Measurements from ENCODE around the gene WFDC2. TPM values are rescaled to one million over a fixed set of nuclear protein-coding genes. Genes with fewer than 3 reads are reported as not detected.
"Not testable (repeated sequence)": the region's sequence is repeated elsewhere in the genome, so short reads cannot be mapped to it uniquely, and the experiment has no call there.

The WFDC2 gene
- total RNA-seq, 1 donor from 2014 or later: not detected

DNA sequence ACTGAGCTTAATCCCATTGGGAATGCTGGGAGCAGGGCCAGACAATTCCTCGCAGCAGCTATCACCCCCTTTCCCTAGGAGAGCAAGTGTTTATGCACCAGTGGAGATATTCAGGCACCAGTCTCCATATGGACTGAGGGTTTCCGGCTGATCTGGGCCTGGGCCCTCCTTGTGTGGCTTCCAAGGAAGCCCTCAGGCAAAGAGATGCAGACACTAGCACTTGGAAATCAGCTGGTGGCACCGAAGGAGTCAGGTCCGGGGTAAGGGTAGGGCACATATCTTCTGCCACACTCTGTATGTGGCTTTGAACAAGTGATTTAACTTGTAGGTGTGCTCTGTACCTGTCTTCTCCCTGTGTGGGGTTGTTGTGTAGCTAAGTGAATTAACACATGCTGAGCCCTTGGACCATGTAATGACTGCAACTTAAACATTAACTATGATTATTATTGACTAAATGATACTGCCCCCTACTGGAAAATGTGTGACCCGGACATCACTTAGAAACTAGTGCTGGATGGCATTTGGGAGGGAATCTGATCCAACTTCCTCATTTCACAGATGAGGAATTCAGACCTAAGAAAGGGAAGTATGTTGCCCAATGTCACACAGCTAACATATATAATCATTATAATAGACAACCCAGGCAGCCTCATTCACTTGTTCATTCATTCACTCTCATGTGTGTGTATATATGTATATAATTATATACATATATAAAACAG lies 19.3 kb upstream of the WFDC2 start:
- peak; percentile 43 for DNase-seq (ENCODE audit: low read depth)

DNA sequence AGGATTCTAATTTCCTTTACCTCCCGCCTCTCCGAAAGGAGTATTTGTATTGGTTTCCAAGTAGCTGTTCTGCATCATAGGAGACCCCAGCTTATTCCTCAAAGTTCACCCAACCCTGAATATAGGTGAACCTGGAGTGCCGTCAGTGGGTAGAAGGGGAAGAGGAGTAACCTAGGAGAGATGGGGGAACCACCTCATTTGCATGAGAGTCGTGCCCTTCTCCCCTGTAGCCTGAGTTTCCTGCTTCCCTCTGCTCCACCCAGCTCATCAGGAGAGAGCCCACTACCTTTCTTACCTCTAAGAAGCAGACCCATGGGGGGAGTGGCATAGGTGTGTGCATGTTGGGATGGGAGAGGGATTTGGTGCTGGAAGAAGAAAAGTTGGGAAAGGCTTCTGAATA lies 17.3 kb upstream of the WFDC2 start:
- no peak for DNase-seq (ENCODE audit: low read depth)

DNA sequence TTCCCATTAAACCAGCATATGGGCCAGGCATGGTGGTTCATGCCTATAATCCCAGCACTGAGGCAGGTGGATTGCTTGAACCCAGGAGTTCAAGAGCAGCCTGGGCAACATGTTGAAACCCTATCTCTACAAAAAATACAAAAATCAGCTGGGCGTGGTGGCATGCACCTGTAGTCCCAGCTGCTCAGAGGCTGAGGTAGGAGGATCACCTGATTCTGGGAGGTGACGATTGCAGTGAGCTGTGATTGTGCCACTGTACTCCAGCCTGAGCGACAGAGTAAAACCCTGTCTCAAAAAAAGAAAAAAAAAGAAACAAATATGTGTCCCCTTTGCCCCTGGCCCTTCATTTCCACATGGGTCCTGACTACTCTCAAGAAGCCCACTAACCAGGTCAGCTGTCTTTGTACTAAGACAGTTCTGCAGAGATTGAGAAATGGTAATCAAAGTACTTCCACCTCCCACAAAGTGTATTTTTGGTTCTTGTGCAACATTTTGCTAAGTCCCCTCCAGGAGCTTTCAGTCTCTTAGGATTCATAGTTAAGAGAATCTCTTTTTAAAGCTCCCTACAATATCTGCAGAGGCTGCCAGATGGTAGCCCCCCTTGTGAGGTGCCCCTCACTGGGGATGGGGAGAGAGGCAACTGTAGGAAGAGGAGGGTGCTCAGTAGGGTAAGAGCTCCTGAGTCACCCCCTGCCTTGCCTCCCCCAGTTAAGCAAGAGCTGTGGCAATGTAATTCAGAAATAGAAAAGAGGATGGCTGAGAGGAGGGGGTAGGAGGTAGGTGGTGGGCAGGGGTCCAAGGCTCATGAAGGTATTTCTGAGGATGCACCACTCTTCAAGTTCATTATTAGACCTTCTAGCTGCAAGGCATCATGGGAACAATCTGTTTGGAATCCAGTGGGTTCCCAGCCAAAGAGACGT lies 16.5 kb upstream of the WFDC2 start:
- DNase-seq (ENCODE audit: low read depth): no peak

DNA sequence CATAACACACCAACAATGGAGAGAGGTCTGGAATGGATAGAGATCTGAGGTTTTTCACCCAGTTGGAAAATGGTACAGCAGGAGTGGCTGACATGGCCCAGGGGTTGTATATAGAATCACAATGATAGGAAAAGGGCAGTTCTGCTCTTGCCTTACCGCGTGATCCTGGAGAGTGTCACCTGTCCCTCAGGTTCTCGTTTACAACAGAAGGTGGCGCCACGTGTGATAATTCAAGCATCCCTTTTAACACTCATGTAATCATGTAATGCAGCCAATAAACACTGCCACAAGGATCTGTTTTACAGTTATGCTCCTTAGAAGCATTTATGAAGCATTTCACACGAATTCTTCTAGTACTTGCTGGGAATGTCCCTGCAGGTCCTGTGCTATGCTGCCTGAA lies 12.9 kb upstream of the WFDC2 start:
- DNase-seq (ENCODE audit: low read depth): no peak

DNA sequence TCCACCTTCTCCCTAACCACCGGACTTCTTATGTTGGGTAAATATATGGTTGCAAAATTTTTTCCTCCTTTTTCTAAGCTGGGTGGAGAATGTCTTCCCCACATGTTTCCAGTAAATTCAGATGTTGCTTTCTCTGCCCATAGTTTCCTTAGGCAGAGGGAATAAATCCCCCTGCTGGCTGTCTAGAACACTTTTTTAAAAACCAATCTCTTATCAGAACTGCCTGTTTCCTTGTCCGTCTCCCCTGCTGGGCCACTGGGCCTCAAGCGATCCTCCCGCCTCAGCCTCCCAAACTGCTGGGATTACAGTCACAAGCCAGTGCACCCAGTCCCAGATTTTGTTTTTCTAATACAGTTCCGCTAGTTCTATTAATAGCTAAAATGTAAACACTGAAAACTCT lies 9.9 kb upstream of the WFDC2 start:
- DNase-seq (ENCODE audit: low read depth): no peak

DNA sequence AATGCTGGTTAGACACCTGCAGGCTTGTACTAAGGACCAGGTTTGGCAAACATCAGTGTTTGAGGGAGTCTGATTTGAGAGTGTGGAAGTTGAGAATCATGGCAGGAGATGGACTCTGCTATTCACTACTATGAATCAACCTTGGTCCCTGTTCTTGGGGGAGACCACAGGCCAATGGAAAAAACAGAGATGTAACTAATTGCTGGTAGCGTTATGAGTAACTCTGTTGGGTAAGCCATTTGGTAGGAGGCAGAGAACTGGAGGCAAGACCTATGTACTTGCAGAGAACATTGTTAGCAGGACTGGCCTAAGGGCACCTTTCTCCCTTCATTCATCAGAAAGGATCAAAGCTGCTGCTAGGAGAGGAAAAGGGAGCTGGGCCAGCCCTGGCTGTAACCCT lies 8.3 kb upstream of the WFDC2 start:
- DNase-seq (ENCODE audit: low read depth): no peak

DNA sequence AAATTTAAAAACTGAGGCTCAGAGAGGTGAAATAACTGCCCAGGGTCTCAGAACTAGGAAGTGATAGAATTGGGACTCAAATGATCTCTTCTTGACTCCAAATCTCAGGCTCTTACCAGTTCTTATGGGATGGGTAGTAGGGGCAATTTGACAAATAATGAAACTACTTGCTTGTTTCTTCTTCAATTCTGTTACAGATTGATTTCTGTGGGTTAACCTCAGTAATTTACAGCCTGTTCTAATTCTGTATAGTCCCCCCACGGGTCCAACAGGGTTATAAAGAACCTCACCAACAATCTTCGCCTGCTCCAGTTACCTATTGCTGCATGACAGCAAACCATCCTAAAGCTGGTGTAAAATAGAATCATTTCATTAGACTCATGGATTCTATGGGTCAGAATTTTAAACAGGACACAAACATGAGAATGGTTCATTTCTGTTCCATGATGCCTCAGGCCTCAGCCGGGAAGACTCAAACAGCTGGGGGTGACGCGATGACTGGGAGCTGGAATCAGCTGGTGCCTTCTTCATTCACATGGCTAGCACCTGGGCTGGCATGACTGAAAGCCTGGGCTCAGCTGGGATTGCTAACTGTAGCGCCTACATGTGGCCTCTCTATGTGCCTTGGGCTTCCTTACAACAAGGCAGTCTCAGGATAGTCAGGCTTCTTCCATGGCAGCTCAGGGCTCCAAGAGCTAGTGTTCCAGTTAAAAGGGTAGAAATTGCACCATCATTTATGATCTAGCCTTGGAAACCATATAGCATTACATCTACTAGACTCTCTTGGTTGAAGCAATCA lies 6.6 kb upstream of the WFDC2 start:
- peak; percentile 3 for DNase-seq (ENCODE audit: low read depth)

DNA sequence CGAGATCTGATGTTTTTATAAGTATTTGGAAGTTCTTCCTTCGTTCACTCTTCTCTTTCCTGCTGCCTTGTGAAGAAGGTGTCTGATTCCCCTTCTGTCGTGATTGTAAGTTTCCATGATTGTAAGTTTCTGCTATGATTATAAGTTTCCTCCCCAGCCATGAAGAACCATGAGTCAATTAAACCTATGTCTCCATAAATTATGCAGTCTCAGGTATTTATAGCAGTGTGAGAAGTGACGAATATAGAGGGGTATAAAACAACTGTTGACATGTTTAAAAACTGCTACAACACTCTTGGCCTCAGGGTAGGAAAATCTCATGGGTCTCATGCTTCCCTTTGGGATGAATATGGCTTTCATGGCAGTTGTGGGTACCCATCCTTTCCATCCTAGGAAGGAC lies 5.8 kb upstream of the WFDC2 start:
- DNase-seq (ENCODE audit: low read depth): no peak

DNA sequence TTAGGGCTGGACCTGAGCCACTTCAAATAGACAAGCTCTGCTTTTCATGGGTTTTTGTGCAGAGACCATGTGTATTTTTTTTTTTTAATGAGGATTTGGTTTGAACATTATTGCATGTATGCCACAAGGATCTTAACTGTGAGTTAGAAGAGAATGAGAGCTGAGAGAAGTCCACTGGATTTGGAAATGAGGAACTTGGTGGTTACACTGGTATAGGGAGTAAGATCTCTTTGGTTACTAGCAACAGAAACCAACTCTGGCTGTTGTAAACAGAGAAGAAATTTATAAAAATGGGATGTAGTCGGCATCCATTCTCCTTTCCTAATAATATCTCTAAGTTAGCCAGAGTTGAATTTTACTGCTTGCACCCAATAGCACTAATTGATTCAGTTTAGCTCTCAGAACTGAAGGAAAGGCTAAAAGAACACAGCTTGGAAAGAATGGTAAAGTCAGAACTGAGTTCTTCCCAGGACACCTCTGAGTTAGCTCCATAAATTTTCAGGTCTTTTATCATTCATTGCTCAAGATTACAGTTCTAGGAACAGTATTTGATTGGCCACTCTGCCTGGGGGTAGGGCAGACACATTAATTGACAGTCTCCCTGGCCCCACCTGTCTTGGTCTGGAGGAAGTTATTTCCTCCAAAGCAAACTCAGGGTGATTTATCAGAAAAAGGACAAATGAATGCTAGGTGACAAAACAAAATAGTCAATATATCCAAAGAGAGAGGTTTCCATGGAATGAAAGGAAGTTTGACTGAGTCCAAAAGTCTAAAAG lies 3.9 kb upstream of the WFDC2 start:
- DNase-seq (ENCODE audit: low read depth): no peak

DNA sequence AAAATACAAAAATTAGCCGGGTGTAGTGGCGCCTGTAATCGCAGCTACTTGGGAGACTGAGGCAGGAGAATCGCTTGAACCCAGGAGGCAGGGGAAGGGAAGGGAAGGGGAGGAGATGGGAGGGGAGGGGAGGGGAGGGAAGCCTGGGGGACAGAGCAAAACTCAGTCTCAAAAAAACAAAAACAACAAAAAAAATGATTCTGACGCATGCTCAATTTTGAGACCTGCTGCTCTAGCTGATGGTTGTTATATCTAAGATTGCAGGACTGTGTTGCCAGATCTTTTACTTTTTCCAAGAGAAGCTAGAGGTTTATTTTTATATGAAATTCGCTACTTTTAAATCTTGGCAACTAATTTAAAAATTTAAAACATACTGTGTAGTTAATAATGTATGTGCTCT lies 2.4 kb upstream of the WFDC2 start:
- no peak for DNase-seq (ENCODE audit: low read depth)

DNA sequence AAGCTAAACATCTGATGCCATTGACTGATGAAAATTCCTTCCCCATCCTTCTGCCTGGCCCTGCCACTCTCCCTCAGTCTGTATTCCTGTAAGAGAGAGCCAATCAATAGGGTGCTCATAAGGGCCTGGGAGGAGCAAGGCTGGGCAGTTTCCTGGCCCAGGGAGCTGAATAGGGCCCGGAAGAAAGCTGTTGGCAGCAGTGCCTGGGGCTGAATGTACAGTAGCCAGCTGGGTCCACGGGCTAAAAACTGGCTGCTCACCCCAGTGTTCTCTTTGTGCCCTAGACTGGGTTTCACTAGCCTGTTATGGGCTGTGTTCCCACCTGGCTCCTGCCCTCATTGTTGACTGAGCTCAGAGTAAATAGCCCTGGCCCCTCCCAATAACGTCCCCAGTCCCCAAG lies 1.7 kb upstream of the WFDC2 start:
- no peak for DNase-seq (ENCODE audit: low read depth)

DNA sequence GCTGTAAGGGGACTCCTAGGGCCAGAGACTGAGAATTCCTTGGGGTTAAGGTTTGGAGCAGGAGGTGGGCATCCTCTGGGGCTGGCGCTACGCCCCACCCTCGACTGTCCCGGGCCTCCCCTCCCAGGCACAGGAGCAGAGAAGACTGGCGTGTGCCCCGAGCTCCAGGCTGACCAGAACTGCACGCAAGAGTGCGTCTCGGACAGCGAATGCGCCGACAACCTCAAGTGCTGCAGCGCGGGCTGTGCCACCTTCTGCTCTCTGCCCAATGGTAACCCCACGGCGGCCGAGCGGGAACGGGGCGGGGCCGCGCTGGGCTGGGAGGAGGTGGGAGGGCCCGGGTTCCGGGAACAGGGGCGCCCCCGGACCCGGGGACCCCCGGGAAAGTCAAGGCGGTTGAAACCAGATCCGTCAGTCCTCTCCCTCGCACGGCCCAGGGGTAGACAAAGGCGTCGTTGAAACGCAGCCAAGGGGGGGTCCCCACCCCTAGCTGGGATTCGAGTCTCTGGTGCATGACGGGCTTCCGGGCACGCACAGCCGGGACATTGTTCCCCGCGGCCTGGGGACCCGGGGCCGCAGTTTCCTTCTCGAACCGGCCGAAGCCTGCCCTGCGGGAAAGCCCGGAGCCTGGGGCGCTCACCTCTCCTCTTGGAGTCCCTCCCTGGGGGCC lies 844 bp downstream of the WFDC2 start:
- peak; percentile 19 for DNase-seq (ENCODE audit: low read depth)

DNA sequence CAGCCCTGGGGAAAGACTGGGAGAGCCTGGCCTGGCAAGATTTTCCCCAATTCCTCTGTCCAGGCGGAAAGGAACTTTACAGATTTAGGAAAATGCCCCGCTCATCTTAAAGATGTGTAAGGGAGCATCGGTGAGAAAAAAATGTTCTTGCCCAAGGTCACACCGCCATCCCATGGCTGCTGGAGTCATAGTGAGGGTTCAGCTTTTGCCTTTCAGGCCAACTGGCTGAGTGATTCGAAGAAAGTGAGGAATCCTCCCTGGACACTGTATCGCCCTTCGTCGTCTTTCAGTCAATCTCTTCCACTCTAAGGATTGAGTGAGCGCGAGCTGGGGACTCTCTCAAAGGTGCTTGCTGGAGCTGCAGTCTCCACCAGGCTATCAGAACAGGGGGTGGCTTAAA lies 1.4 kb downstream of the WFDC2 start:
- no peak for DNase-seq (ENCODE audit: low read depth)

DNA sequence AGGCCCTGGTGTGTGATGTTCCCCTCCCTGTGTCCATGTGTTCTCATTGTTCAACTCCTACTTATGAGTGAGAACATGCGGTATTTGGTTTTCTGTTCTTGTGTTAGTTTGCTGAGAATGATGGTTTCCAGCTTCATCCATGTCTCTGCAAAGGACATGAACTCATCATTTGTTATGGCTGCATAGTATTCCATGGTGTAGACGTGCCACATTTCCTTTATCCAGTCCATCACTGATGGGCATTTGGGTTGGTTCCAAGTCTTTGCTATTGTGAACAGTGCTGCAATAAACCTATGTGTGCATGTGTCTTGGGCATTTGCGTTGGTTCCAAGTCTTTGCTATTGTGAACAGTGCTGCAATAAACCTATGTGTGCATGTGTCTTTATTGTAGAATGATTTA lies 2.7 kb downstream of the WFDC2 start:
- not testable (repeated sequence) for DNase-seq (ENCODE audit: low read depth)

DNA sequence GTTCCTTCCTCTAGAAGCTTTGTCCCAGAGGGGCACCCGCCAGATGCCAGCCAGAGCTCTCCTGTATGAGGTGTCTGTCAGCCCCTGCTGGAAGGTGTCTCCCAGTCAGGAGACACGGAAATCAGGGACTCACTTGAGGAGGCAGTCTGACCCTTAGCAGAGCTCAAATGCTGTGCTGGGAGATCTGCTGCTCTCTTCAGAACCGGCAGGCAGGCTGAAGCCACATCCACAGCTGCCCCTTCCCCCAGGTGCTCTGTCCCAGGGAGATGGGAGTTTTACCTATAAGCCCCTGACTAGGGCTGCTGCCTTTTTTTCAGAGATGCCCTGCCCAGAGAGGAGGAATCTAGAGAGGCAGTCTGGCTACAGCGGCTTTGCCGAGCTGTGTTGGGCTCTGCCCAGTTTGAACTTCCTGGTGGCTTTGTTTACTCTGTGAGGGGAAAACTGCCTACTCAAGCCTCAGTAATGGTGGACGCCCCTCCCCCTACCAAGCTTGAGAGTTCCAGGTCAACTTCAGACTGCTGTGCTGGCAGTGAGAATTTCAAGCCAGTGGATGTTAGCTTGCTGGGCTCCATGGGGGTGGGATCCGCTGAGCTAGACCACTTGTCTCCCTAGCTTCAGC lies 8.1 kb downstream of the WFDC2 start:
- DNase-seq (ENCODE audit: low read depth): not testable (repeated sequence)

DNA sequence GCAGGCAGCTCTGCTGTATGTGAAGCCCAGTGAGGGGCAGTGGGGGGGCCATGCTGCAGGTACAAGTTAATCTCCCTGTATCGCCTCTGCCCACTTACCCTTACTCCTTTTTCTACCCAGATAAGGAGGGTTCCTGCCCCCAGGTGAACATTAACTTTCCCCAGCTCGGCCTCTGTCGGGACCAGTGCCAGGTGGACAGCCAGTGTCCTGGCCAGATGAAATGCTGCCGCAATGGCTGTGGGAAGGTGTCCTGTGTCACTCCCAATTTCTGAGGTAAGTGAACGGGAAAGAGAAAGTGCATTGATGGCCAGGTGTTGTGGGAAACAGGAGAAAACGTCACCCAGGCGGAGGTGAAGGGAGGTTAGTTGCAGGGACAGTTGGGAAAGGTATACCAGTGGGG lies 10.3 kb downstream of the WFDC2 start:
- no peak for DNase-seq (ENCODE audit: low read depth)

DNA sequence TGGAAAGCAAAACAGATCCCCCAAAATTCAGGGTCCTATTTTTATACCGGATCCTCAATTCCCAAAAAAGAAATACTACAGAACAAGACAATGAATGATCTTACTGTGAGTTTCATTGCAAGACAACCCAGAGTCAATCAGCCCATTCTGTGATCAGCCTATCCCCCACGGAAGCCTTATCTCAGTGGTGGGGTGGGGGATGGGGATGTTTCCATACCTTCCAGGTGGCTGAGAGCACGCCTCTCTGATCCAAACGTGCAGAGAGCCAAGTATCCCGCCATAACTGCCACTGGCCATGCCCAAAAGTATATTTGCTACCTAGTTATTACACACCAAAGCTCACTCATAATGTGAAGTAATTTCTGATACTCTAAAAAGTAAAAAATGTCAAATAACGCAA lies 15.1 kb downstream of the WFDC2 start:
- no peak for DNase-seq (ENCODE audit: low read depth)

DNA sequence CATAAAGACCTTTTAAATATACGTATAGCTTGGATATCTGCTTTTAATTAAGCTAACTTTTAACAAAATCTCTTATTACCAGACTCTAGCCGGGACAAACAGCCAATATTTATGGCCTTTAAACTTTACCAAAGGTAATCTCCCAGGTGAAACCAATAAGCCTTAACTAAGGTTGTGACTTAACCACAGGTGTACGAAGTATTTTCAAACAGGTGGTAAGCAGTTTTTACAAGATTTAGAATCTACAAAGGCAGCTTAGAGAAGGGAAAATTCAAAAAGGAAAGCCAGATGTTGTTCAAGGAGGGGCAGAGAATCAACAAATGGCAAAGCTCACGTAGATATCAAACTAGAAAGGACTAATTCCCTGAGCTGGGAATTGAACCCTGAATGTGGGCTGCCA lies 15.8 kb downstream of the WFDC2 start:
- no peak for DNase-seq (ENCODE audit: low read depth)

DNA sequence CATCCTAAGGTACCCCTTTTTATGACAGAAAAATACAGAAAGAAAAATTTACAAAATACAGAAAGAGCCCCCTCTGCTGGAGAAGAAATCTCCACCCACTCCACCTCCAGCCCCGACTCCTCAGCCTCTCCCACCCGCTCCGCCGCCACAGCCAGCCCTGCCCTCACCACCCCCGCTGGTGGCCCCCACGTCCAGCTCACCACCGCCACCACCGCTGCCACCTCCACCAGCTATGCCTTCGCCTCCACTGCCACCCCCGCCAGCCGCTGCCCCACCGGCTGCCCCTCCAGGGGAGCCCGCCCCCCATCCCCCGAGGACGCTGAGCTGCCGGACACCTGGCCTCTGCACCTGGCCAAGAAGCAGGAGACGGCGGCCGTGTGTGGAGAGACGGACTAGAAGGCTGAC lies 17.7 kb downstream of the WFDC2 start:
- DNase-seq (ENCODE audit: low read depth): no peak

DNA sequence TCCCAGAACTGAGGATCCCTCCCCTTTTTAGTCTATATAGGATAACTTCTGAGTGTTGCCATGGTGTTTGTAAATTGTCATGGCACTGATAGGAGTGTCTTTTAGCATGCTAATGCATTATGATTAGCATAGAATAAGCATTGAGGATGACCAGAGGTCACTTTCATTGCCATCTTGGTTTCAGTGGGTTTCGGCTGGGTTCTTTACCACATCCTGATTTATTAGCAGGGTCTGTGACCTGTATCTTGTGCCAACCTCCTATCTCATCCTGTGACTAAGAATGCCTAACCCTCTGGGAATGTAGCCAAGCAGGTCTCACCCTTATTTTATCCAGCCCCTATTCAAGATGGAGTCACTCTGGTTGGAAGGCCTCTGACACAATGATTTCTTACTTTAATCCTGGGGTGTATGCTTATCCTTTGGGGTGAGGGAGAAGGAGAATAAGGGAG lies 19.6 kb downstream of the WFDC2 start:
- peak; percentile 14 for DNase-seq (ENCODE audit: low read depth)

Data from myocyte (in vitro differentiated cells).